Measurements from ENCODE around the gene JCHAIN.
"Not testable (repeated sequence)": the region's sequence is repeated elsewhere in the genome, so short reads cannot be mapped to it uniquely, and the experiment has no call there.

JCHAIN gene

GRCh38 chr4:70691661-70692060 lies 25.4 kb upstream of the JCHAIN start:
- CTCF ChIA-PET = interaction anchor here (1.4 to 3.6 kb wide), 3 partner anchors 8 to 14 kb away, joined by 5 to 31 read pairs (median 16); no protein-coding TSS in a partner anchor

GRCh38 chr4:70688795-70689231 lies 22.5 kb upstream of the JCHAIN start:
- no peak for TF ChIP-seq CTCF (IDR thresholded peaks at IDR 0.05; ENCODE audit: insufficient read depth, low read length, missing control alignments)
- CTCF ChIA-PET = interaction anchor here (0.9 to 3.6 kb wide), 12 partner anchors 8 to 865 kb away, joined by 3 to 31 read pairs (median 4); partner anchors contain the start of gene RUFY3
- peak overlapping the region; percentile 98 for H3K4me3 ChIP-seq (ENCODE audit: low read depth, low read length)
- POLR2A ChIA-PET = interaction anchor here (1.0 to 1.3 kb wide), 2 partner anchors 15 to 150 kb away, joined by 3 to 4 read pairs; no protein-coding TSS in a partner anchor
- no peak for DNase-seq (ENCODE audit: low read depth, low spot score)

More at GRCh38 chr4:70691661-70692060, 25.4 kb upstream of the JCHAIN start:
- no peak for DNase-seq (ENCODE audit: low read depth, low spot score)
- no peak for TF ChIP-seq CTCF (IDR thresholded peaks at IDR 0.05; ENCODE audit: insufficient read depth, low read length, missing control alignments)
- H3K4me3 ChIP-seq (ENCODE audit: low read depth, low read length) = no peak overlapping the region
- POLR2A ChIA-PET = interaction anchor here (0.6 kb wide), 1 partner anchor 8 kb away, joined by 4 read pairs; no protein-coding TSS in a partner anchor

GRCh38 chr4:70687821-70688794 lies 21.8 kb upstream of the JCHAIN start, which contains the start of gene UTP3:
Gene UTP3, plus strand, starts transcription at chr4:70688532. Its CDS starts 146 bp downstream, at chr4:70688678.
- ChIA-PET POLR2A (interaction anchor here (1.0 to 1.3 kb wide), 2 partner anchors 16 to 151 kb away, joined by 3 to 4 read pairs; no protein-coding TSS in a partner anchor), CTCF (interaction anchor here (0.6 to 3.6 kb wide), 34 partner anchors 8 to 495 kb away, joined by 3 to 31 read pairs (median 4); partner anchors contain the start of genes JCHAIN, MOB1B and RUFY3)
- peak within 1 kb of the TSS; percentile 98 for H3K4me3 ChIP-seq (ENCODE audit: low read depth, low read length)
- peak; percentile 98 for TF ChIP-seq CTCF (IDR thresholded peaks at IDR 0.05; ENCODE audit: insufficient read depth, low read length, missing control alignments)
- peak; percentile 97 for DNase-seq (ENCODE audit: low read depth, low spot score)

GRCh38 chr4:70687392-70687791 lies 21.1 kb upstream of the JCHAIN start:
- DNase-seq (ENCODE audit: low read depth, low spot score) = no peak
- ChIA-PET POLR2A (no interaction called here), CTCF (interaction anchor here (0.6 to 3.3 kb wide), 28 partner anchors 8 to 495 kb away, joined by 3 to 24 read pairs (median 4); partner anchors contain the start of genes JCHAIN and MOB1B)
- H3K4me3 ChIP-seq (ENCODE audit: low read depth, low read length) = peak overlapping the region; percentile 98
- no peak for TF ChIP-seq CTCF (IDR thresholded peaks at IDR 0.05; ENCODE audit: insufficient read depth, low read length, missing control alignments)

- CTCF ChIA-PET = interaction anchor here (1.2 kb wide), 1 partner anchor 18 kb away, joined by 3 read pairs; no protein-coding TSS in a partner anchor
- POLR2A ChIA-PET; H3K4me3 ChIP-seq (ENCODE audit: low read depth, low read length); DNase-seq (ENCODE audit: low read depth, low spot score): not testable (repeated sequence)
Observed at GRCh38 chr4:70682142-70682541, 15.8 kb upstream of the JCHAIN start.

- TF ChIP-seq CTCF (IDR thresholded peaks at IDR 0.05; ENCODE audit: insufficient read depth, low read length, missing control alignments) = no peak
- ChIA-PET POLR2A (no interaction called here), CTCF (interaction anchor here (1.2 kb wide), 1 partner anchor 19 kb away, joined by 3 read pairs; no protein-coding TSS in a partner anchor)
- no peak overlapping the region for H3K4me3 ChIP-seq (ENCODE audit: low read depth, low read length)
- no peak for DNase-seq (ENCODE audit: low read depth, low spot score)
Observed at GRCh38 chr4:70681704-70682103, 15.4 kb upstream of the JCHAIN start.
